ENCODE results near the gene NOS1. TPM values are rescaled to one million over a fixed set of nuclear protein-coding genes. Genes with fewer than 3 reads are reported as not detected.
"Not testable (repeated sequence)": the region's sequence is repeated elsewhere in the genome, so short reads cannot be mapped to it uniquely, and the experiment has no call there.

NOS1 gene
- total and polyA plus RNA-seq, 12 donors = 0.01 to 2.8 (median 0.45) TPM; not detected in 1

DNA sequence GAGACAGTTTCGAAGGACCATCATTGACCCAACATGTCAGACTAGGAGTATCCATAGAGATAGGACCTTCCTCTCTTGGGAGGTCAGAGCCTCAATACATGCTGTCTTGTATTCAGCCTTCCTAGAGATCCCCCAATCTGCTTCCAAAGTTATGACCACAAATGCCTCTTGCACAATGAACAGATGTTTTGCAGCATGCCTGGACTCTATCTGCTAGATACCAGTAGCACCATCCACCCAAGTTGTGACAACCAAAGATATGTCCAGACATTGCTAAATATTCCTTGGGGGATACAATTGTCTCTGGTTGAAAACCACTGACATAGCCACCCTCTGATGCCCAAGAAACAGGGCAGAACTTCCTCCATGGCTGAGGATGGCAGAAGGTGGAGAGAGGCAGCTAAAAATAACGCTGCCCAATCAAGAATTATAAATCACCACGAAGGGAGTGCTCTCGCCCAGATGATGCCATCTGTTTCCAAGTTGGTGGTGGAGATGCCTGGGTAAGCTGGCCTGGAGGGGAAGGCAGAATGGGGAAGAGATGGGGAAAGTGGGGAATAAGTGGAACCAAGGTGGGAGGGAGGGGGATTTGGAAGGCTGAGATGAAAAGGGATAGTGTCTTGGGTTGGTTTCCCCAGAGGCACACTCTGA is 42.9 kb upstream of the NOS1 start:
- DNase-seq = no peak

DNA sequence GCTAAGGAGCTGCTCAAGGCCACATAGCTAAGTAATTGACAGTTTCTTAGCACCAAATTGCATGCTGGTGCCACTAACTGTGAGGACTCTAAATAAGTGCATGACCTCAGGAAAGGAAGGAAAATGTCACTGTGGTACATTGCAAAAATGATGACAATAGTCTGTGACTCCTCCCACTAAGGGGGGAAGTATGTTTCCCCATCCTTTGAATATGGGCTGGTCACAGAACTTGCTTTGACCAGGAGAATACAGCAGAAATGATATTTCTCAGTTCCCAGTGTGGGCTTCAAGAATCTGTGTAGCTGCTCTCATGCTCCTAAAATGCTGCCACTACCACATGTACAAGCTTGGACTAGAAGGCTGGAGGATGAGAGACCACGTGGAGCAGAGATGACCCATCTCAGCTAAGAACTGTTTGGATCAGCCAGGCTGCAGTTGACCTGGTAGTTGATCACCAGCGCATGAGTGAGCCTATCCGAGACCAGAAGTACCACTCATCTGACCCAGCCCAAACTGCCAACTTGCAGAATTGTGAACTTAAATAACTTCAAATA is 42.2 kb upstream of the NOS1 start:
- Histone ChIP-seq H3K27me3 (peaks cover 0 to 12% (median 0%) of the 10 kb centered on the region in 7 donors), H3K9me3 (peaks cover 0 to 9% (median 0%) of the 10 kb centered on the region in 11 donors), H3K27ac (no peak overlapping the region), H3K36me3 (no peaks in the 10 kb centered on the region), H3K4me1 (peaks cover 0 to 10% (median 6%) of the 10 kb centered on the region in 9 donors), H3K4me3 (no peak overlapping the region)
- WGBS, 2 donors = 86 to 88% methylated on average over 3 of the region's 3 CpGs
- TF ChIP-seq, protein P1, sequence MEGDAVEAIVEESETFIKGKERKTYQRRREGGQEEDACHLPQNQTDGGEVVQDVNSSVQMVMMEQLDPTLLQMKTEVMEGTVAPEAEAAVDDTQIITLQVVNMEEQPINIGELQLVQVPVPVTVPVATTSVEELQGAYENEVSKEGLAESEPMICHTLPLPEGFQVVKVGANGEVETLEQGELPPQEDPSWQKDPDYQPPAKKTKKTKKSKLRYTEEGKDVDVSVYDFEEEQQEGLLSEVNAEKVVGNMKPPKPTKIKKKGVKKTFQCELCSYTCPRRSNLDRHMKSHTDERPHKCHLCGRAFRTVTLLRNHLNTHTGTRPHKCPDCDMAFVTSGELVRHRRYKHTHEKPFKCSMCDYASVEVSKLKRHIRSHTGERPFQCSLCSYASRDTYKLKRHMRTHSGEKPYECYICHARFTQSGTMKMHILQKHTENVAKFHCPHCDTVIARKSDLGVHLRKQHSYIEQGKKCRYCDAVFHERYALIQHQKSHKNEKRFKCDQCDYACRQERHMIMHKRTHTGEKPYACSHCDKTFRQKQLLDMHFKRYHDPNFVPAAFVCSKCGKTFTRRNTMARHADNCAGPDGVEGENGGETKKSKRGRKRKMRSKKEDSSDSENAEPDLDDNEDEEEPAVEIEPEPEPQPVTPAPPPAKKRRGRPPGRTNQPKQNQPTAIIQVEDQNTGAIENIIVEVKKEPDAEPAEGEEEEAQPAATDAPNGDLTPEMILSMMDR (IDR thresholded peaks at IDR 0.05) = no peak
- intact Hi-C loops (cut with DNase I) = no loop called here
- DNase-seq (no peak), ATAC-seq (no peak)

More for the DNA sequence above, 42.9 kb upstream of the NOS1 start:
- ATAC-seq = no peak
- peaks cover 0 to 11% (median 6%) of the 10 kb centered on the region in 9 donors for H3K4me1 ChIP-seq
- peaks cover 0 to 9% (median 0%) of the 10 kb centered on the region in 11 donors for H3K9me3 ChIP-seq
- no peaks in the 10 kb centered on the region for H3K36me3 ChIP-seq
- intact Hi-C loops (cut with DNase I) = no loop called here
- H3K27ac ChIP-seq = no peak overlapping the region
- WGBS, 2 donors = 51 to 65% methylated on average over 4 of the region's 4 CpGs
- H3K27me3 ChIP-seq = peaks cover 0 to 12% (median 0%) of the 10 kb centered on the region in 7 donors
- TF ChIP-seq, protein P1 (IDR thresholded peaks at IDR 0.05) = no peak
- no peak overlapping the region for H3K4me3 ChIP-seq

DNA sequence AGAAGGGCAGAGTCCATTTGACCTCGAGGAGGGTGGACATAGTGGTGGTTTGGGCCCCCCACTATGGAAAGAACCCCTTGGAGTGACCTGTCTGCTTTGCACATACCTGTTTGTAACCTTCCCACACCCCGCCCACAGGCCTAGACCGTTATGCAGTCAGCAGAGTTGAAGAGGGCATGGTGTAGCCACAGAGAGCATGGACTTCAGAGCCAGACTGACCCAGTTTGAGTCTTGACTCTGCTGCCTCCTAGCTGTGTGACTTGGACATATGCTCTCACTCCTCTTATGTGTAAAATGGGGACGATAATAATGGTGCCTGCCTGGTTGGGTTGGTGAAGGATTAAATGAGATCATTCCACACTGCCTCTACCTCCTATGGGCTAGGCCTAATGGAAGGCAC is 40.9 kb upstream of the NOS1 start:
- H3K4me3 ChIP-seq = no peak overlapping the region
- peaks cover 0 to 9% (median 0%) of the 10 kb centered on the region in 11 donors for H3K9me3 ChIP-seq
- no peak for ATAC-seq
- DNase-seq = no peak
- no peak overlapping the region for H3K27ac ChIP-seq
- H3K4me1 ChIP-seq = no peaks in the 10 kb centered on the region
- WGBS, 2 donors = 57 to 61% methylated on average over 4 of the region's 4 CpGs
- H3K36me3 ChIP-seq = no peaks in the 10 kb centered on the region
- peaks cover 0 to 12% (median 0%) of the 10 kb centered on the region in 7 donors for H3K27me3 ChIP-seq
- intact Hi-C loops (cut with DNase I) = no loop called here
- TF ChIP-seq, protein P1 (IDR thresholded peaks at IDR 0.05) = no peak

DNA sequence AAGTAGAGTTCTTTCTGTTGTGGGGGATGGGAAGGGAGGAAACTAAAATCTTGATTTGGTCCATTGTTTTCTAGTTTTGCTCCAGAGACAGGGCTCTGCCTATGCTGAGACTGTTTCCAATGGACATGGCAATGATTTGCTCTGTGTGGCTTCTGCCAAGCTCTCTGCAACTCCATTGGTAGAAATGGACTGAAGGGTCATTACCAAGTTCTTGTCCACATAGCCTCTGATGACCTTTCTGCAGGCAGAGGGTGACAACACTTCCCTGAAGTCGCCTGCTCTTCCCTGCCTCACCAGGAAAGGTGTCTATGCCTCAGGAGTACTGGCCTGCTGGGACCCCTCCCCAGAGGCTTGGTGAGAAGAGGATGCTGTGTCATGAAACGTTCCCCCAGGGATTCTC is 39.5 kb upstream of the NOS1 start:
- intact Hi-C loops (cut with DNase I) = no loop called here
- no peak overlapping the region for H3K27ac ChIP-seq
- WGBS, 2 donors = 30 to 45% methylated on average over 2 of the region's 2 CpGs
- ATAC-seq = no peak
- no peaks in the 10 kb centered on the region for H3K36me3 ChIP-seq
- no peak overlapping the region for H3K4me3 ChIP-seq
- DNase-seq = no peak
- TF ChIP-seq, protein P1 (IDR thresholded peaks at IDR 0.05) = no peak
- peaks cover 0 to 13% (median 4%) of the 10 kb centered on the region in 11 donors for H3K9me3 ChIP-seq
- H3K4me1 ChIP-seq = no peaks in the 10 kb centered on the region
- H3K27me3 ChIP-seq = peaks cover 0 to 12% (median 0%) of the 10 kb centered on the region in 7 donors

DNA sequence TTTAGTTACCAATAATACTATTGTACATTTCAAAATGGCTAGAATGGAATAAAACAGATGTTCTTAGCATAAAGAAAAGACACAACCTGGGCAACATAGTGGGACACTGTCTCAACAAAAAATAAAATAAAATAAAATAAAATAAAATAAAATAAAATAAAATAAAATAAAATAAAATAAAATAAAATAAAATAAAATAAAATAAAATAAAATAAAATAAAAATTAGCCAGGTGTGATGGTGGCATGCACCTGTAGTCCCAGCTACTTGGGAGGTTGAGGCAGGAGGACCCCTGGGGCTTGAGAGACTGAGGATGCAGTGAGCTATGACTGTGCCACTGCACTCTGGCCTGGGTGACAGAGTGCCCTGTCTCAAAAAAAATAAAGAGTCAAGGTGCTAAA is 37.1 kb upstream of the NOS1 start:
- peaks cover 0 to 16% (median 0%) of the 10 kb centered on the region in 7 donors for H3K27me3 ChIP-seq
- H3K4me3 ChIP-seq; ATAC-seq; H3K36me3 ChIP-seq; DNase-seq; H3K9me3 ChIP-seq; intact Hi-C loops (cut with DNase I); H3K27ac ChIP-seq; H3K4me1 ChIP-seq: not testable (repeated sequence)
